Stimulated activated CD4-positive, alpha-beta T cell treated with anti-CD3 and anti-CD28 coated beads, Interleukin-2, amount 100 ng/mL, for 48 hours (primary cell): ENCODE measurements around the gene KCNK10.

Experiments used
- DNase-seq, 2 donors: peaks; one replicate each; pipeline ENCODE4 v3.0.0-alpha.2; 2020

KCNK10 gene

GRCh38 chr14:88321692-88322503, 1.2 kb downstream of the KCNK10 start:
- DNase-seq, result no peak

- DNase-seq, result no peak
Measured at GRCh38 chr14:88318406-88318805, 4.7 kb downstream of the KCNK10 start.

DNA sequence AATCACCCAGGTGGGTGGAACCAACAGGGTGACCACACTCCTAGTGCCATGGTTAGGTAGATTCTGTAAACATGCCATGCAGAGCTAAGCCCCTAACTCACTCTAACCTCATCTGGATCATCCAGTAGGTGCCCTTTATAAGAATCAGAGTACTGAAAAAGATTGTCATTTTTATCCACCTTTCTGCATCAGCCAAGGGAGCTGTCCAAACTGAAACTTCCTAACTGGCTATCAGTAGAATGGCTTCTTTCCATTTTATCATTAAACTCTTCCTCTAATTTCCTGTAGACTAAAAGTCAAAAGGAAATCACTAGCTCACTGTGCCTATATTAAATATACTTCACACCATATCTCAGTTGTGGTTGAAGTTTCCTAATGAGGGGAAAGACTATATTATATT, 6.5 kb downstream of the KCNK10 start:
- no peak for DNase-seq

- no peak for DNase-seq
Measured at GRCh38 chr14:88312257-88312656, 10.8 kb downstream of the KCNK10 start.

DNA sequence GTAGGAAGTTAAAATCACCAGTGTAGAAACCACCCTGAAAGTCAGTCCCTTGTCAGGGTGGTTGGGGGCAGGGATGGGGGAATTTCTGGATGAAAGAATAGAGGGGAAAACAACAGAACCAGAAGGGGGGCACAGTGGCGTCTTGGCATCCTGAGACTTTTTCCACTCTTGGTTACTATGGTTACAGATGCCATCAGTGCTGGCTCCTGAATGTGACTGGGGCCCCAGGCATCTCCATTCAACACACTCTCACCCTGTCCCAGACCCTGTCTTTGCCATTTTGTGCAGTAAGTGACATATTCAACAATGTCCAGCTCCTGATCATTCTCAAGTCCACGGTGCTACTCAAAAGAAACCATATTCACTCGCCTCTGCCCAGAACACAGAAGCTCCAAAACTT, 11.3 kb downstream of the KCNK10 start:
- no peak for DNase-seq

- no peak for DNase-seq
Measured at GRCh38 chr14:88310449-88310848, 12.6 kb downstream of the KCNK10 start.

GRCh38 chr14:88310021-88310420, 13.0 kb downstream of the KCNK10 start:
- DNase-seq, result no peak

- no peak for DNase-seq
Measured at GRCh38 chr14:88305528-88306322, 17.3 kb downstream of the KCNK10 start.

- DNase-seq, result no peak
Measured at GRCh38 chr14:88303041-88303440, 20.0 kb downstream of the KCNK10 start.

DNA sequence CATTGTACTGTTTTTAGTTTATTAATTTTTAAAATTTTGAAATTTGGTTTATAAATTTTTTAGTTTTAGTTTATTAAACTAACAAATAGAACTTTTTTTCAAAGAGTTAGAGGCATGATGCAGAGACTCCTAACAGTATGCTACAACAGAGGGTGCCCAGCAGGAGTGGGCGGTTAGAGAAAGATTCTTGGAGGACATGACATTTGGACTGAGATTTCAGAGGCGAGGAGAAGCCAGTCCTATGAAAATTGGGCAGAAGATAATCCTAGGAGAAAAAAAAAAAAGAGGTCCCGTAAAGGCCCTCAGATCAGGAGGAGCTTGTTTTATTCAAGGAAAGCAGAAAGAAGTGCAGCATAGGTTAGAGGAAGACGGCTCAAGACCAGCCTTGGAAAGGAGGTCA, 21.7 kb downstream of the KCNK10 start:
- DNase-seq, result no peak

- no peak for DNase-seq
Measured at GRCh38 chr14:88300817-88301216, 22.3 kb downstream of the KCNK10 start.

DNA sequence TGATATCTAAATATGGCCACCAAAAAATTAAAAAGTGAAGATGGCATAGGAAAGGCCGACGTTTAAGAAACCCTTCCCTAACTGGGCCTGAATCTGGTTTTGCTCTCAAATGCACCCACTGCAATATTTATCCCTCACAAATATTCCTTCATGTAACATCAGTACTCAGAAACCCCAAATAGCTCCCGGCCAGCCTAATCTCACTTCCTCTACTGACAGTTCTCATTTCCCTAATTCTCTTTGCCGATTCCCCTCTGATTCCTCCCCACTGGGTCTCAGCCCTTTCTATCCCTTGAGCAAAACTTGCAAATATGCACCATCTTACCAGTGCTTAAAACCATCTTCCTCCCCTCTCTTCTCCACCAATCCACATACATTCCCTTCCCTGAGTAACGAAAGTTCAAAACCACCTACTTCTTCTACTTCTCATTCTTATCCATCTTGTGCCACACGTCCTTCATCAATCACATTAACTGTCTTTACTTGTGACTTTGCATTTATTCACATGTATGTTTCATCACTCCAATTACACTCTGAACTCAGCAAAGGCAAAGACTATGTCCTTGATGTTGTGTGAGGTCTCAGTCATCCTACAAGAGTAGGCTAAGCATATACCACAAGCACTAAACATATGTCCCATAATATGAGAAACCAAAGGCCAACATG, 23.1 kb downstream of the KCNK10 start:
- no peak for DNase-seq

DNA sequence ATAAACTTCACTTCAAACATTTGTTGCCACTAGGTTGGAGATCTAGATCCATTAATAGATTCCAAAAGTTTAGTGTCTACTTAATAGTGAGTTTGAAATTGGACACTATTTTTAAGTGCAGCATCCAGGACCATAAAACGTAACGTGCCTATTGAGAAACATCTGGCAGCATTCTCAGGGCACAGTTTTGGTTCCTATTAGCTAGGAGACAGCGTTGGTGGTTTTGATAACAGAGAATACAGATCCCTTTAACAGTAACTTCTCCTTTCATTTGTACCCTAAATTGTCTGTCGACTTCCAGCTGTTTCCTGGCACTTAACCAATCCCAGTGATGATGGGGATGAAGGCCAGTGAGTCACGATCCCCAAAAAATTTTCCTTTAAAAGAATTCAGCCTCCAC, 25.8 kb downstream of the KCNK10 start:
- no peak for DNase-seq

- no peak for DNase-seq
Measured at GRCh38 chr14:88296351-88296750, 26.7 kb downstream of the KCNK10 start.

DNA sequence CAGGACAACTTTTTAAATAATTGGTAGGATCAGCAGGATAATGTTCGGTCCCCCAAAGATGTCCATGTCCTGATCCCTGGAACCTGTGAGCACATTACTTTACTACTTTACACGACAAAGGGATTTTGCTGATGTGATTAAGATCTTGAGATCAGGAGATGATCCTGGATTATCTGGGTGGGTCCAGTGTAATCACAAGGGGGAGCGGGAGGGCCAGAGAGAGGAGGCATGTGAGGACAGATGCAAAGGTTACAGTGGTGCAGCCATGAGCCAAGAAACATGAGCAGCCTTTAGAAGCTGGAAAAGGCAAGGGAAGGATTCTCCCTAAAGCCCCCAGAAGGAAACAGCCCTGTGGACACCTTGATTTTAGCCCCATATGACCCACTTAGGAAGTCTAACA, 33.1 kb downstream of the KCNK10 start:
- DNase-seq, result no peak

GRCh38 chr14:88289234-88289633, 33.8 kb downstream of the KCNK10 start:
- no peak for DNase-seq

GRCh38 chr14:88286309-88286708, 36.8 kb downstream of the KCNK10 start:
- DNase-seq, result no peak

DNA sequence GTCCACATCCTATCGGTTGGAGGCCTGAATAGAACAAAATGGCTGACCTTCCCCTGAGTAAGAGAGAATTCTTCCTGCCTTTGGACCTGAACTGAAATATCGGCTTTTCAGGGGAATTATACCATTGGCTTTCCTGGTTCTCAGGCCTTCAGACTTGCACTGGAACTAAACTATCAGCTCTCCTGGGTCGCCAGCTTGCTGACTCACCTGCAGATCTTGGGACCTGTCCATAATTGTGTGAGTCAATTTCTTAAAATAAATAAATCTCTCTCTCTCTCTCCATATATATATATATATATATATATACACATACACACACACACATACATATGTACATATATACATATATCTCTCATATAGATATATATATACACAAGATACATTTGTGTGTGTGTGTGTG, 41.6 kb downstream of the KCNK10 start:
- DNase-seq, result no peak

- DNase-seq, result no peak
Measured at GRCh38 chr14:88276923-88277596, 46.0 kb downstream of the KCNK10 start.

DNA sequence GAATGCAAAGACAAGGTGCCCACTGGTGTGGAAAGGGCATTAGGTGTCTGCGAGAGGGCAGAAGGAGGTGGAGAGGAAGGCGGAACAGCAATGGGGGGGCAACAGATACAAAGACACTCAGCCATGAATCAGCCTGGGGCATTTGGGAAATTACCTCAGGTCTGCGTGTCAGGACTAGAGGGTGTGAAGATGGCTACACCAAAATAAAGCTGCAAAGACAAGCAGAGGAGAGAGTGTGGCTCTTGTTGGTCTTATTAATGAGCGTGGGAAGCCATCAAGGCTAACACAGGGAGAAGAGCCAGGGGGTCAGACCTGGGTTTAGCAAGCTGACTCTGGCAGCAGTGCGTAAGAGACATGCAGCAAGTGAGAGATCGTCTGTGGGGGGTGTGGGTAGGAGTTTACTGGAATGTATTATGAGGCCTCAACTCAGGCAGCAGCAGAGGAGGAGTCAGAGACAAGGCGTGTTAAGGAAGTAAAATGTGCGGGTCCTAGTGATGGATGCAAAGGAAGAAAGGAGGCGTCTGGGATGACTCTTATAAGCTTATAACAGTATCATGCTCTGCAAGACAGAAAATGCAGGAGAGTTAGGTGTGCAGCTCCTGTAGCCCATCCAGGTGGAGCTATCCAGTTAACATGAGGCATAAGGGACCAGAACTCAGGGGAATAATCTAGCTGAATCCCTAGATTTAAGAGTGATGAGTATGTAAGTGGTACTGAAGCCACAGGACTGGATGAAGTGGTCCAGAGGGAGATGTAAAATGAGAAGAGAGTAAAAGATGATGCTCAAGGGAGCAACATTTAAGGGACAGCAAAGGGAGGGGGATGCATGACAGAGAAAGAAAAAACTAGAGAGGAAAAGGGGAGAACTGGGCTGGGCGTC, 50.4 kb downstream of the KCNK10 start:
- DNase-seq, result no peak

- DNase-seq, result no peak
Measured at GRCh38 chr14:88271205-88271604, 51.9 kb downstream of the KCNK10 start.

DNA sequence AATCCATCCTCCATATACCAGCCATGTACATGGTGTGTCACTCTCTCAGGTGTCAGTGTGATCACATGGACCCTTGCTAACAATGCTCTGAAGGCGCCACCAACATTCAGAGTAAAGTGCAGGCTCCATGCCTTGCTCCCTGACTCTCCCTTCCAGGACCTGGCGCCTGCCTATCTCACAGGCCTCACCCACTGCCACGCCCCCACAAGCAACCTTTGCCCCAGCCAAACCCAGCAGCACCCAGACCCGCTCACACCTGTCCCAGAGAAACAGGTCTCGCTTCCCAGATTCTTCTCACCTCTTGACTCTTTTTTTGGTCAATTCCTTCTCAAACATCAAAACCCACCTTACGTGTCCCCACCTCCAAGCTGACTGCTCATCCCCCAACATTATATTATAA, 52.3 kb downstream of the KCNK10 start:
- no peak for DNase-seq
